Measurements from ENCODE around the gene TTC23.
"Not testable (repeated sequence)": the region's sequence is repeated elsewhere in the genome, so short reads cannot be mapped to it uniquely, and the experiment has no call there.

TTC23 gene

GRCh38 chr15:99113547-99114271 is 135.7 kb downstream of the TTC23 start:
- no peaks in the 10 kb centered on the region for H3K36me3 Mint-ChIP-seq
- H3K4me1 Mint-ChIP-seq = no peaks in the 10 kb centered on the region
- ATAC-seq (replicated peaks) (no peak), DNase-seq (no peak)
- no peaks in the 10 kb centered on the region for H3K9me3 Mint-ChIP-seq
- H3K27ac Mint-ChIP-seq = no peak overlapping the region
- peaks cover 4 to 5% of the 10 kb centered on the region in 2 donors for H3K27me3 Mint-ChIP-seq
- H3K4me3 Mint-ChIP-seq = no peak overlapping the region

- H3K36me3 Mint-ChIP-seq; DNase-seq; ATAC-seq (replicated peaks); H3K4me3 Mint-ChIP-seq; H3K27ac Mint-ChIP-seq; H3K9me3 Mint-ChIP-seq; H3K4me1 Mint-ChIP-seq: not testable (repeated sequence)
- H3K27me3 Mint-ChIP-seq = peaks cover 11 to 16% of the 10 kb centered on the region in 2 donors
Measured at GRCh38 chr15:99111641-99112040, 137.7 kb downstream of the TTC23 start.

- Mint-ChIP-seq H3K4me3 (no peak overlapping the region), H3K36me3 (no peaks in the 10 kb centered on the region), H3K27me3 (peaks cover 15 to 24% of the 10 kb centered on the region in 2 donors), H3K4me1 (peaks cover under 1 to 3% of the 10 kb centered on the region in 2 donors), H3K27ac (no peak overlapping the region), H3K9me3 (no peaks in the 10 kb centered on the region)
- DNase-seq = no peak
- ATAC-seq (replicated peaks) = no peak
Measured at GRCh38 chr15:99110581-99111320, 138.6 kb downstream of the TTC23 start.

- Mint-ChIP-seq H3K4me3 (no peak overlapping the region), H3K36me3 (no peaks in the 10 kb centered on the region), H3K4me1 (peaks cover 2 to 7% of the 10 kb centered on the region in 2 donors), H3K27me3 (peaks cover 15 to 28% of the 10 kb centered on the region in 2 donors), H3K27ac (no peak overlapping the region), H3K9me3 (no peaks in the 10 kb centered on the region)
- DNase-seq (no peak), ATAC-seq (replicated peaks) (no peak)
Measured at GRCh38 chr15:99110093-99110492, 139.3 kb downstream of the TTC23 start.

- H3K9me3 Mint-ChIP-seq = no peaks in the 10 kb centered on the region
- peaks cover 4 to 11% of the 10 kb centered on the region in 2 donors for H3K4me1 Mint-ChIP-seq
- no peak overlapping the region for H3K27ac Mint-ChIP-seq
- H3K4me3 Mint-ChIP-seq = no peak overlapping the region
- H3K36me3 Mint-ChIP-seq = no peaks in the 10 kb centered on the region
- no peak for ATAC-seq (replicated peaks)
- no peak for DNase-seq
- H3K27me3 Mint-ChIP-seq = peaks cover 20 to 33% of the 10 kb centered on the region in 2 donors
Measured at GRCh38 chr15:99109555-99110021, 139.8 kb downstream of the TTC23 start.

- ATAC-seq (replicated peaks) (no peak), DNase-seq (no peak)
- no peak overlapping the region for H3K27ac Mint-ChIP-seq
- H3K36me3 Mint-ChIP-seq = no peaks in the 10 kb centered on the region
- H3K27me3 Mint-ChIP-seq = peaks cover 22 to 33% of the 10 kb centered on the region in 2 donors
- H3K4me1 Mint-ChIP-seq = peaks cover 4 to 11% of the 10 kb centered on the region in 2 donors
- H3K9me3 Mint-ChIP-seq = no peaks in the 10 kb centered on the region
- H3K4me3 Mint-ChIP-seq = no peak overlapping the region
Measured at GRCh38 chr15:99108993-99109392, 140.4 kb downstream of the TTC23 start.

GRCh38 chr15:99106417-99107220 is 142.8 kb downstream of the TTC23 start:
- Mint-ChIP-seq H3K4me3 (peak overlapping the region in 1 of 2 donors; percentile 17), H3K27me3 (peaks cover 37 to 55% of the 10 kb centered on the region in 2 donors), H3K36me3 (no peaks in the 10 kb centered on the region), H3K9me3 (no peaks in the 10 kb centered on the region), H3K4me1 (peaks cover 4 to 11% of the 10 kb centered on the region in 2 donors), H3K27ac (no peak overlapping the region)
- ATAC-seq (replicated peaks) (no peak), DNase-seq (no peak)

- Mint-ChIP-seq H3K36me3 (no peaks in the 10 kb centered on the region), H3K27ac (no peak overlapping the region), H3K4me3 (peak overlapping the region; percentile 41 to 78), H3K9me3 (no peaks in the 10 kb centered on the region), H3K4me1 (peaks cover 4 to 12% of the 10 kb centered on the region in 2 donors), H3K27me3 (peaks cover 41 to 60% of the 10 kb centered on the region in 2 donors)
- DNase-seq (peak; percentile 6), ATAC-seq (replicated peaks) (peak; percentile 43 to 51)
Measured at GRCh38 chr15:99105514-99106341, 143.7 kb downstream of the TTC23 start.

GRCh38 chr15:99104788-99105513 is 144.4 kb downstream of the TTC23 start, which contains the start of gene SYNM:
TSS of gene SYNM (plus strand) at chr15:99105080. CDS start at chr15:99105200, 120 bp downstream.
- no peaks in the 10 kb centered on the region for H3K9me3 Mint-ChIP-seq

GRCh38 chr15:99103279-99103678 is 146.1 kb downstream of the TTC23 start:
- ATAC-seq (replicated peaks) (no peak), DNase-seq (no peak)
- Mint-ChIP-seq H3K4me1 (peaks cover 6 to 20% of the 10 kb centered on the region in 2 donors), H3K27me3 (peaks cover 49 to 78% of the 10 kb centered on the region in 2 donors), H3K4me3 (no peak overlapping the region), H3K9me3 (no peaks in the 10 kb centered on the region), H3K27ac (no peak overlapping the region), H3K36me3 (no peaks in the 10 kb centered on the region)

More at GRCh38 chr15:99104788-99105513, 144.4 kb downstream of the TTC23 start, which contains the start of gene SYNM:
- Mint-ChIP-seq H3K27me3 (peaks cover 43 to 68% of the 10 kb centered on the region in 2 donors), H3K27ac (peak within 1 kb of the TSS; percentile 62), H3K36me3 (no peaks in the 10 kb centered on the region), H3K4me3 (peak within 1 kb of the TSS; percentile 77 to 78), H3K4me1 (peaks cover 6 to 20% of the 10 kb centered on the region in 2 donors)
- DNase-seq (peak; percentile 28), ATAC-seq (replicated peaks) (peak; percentile 78 to 81)

GRCh38 chr15:99102332-99103235 is 146.8 kb downstream of the TTC23 start:
- H3K4me3 Mint-ChIP-seq = no peak overlapping the region
- ATAC-seq (replicated peaks) = no peak
- H3K4me1 Mint-ChIP-seq = peaks cover 6 to 20% of the 10 kb centered on the region in 2 donors
- H3K27ac Mint-ChIP-seq = no peak overlapping the region
- peaks cover 49 to 77% of the 10 kb centered on the region in 2 donors for H3K27me3 Mint-ChIP-seq
- H3K36me3 Mint-ChIP-seq = no peaks in the 10 kb centered on the region
- H3K9me3 Mint-ChIP-seq = no peaks in the 10 kb centered on the region
- no peak for DNase-seq

- Mint-ChIP-seq H3K27me3 (peaks cover 42 to 66% of the 10 kb centered on the region in 2 donors), H3K36me3 (no peaks in the 10 kb centered on the region), H3K9me3 (no peaks in the 10 kb centered on the region), H3K27ac (no peak overlapping the region), H3K4me1 (peaks cover 6 to 20% of the 10 kb centered on the region in 2 donors), H3K4me3 (no peak overlapping the region)
- DNase-seq (no peak), ATAC-seq (replicated peaks) (no peak)
Measured at GRCh38 chr15:99101501-99101900, 147.9 kb downstream of the TTC23 start.

Data from stimulated activated naive B cell treated with anti-CD40 and anti-IgM and Interleukin-4, amounts not matched to agents 10 μg/mL and 1 μg/mL and 100 μg/mL, for 72 hours (primary cell).